Adrenal gland (tissue), 5 donors: Measurements from ENCODE around the gene PRKCE.

Experiments
- POLR2A ChIP-seq, 2 donors: fragments of 450-650 bp; IDR thresholded peaks; one replicate each; pipeline ENCODE4 v1.6.1; 2017; ENCODE audit warnings: antibody characterized with exemption in 2 of 2, mild to moderate bottlenecking in 2 of 2, moderate library complexity in 1 of 2
- TF ChIP-seq, protein P1 (sequence below), 6 experiments: fragments of 450-650 bp in 4 of 6; fragments of 200-600 bp in 2 of 6; sonication (generic) in 1 of 6; IDR thresholded peaks; 1 replicate in 5 of 6; 2 replicates in 1 of 6; pipeline versions ENCODE4 v1.5.1 to v1.8.0; 2016 to 2021; ENCODE audit warnings: antibody characterized with exemption in 6 of 6, mild to moderate bottlenecking in 2 of 6, moderate library complexity in 1 of 6
- donor health status: DM: no; HTN: no; CAD: no.

GRCh38 chr2:45836740-45837139 is 185.3 kb downstream of the PRKCE start:
- TF ChIP-seq, protein P1, sequence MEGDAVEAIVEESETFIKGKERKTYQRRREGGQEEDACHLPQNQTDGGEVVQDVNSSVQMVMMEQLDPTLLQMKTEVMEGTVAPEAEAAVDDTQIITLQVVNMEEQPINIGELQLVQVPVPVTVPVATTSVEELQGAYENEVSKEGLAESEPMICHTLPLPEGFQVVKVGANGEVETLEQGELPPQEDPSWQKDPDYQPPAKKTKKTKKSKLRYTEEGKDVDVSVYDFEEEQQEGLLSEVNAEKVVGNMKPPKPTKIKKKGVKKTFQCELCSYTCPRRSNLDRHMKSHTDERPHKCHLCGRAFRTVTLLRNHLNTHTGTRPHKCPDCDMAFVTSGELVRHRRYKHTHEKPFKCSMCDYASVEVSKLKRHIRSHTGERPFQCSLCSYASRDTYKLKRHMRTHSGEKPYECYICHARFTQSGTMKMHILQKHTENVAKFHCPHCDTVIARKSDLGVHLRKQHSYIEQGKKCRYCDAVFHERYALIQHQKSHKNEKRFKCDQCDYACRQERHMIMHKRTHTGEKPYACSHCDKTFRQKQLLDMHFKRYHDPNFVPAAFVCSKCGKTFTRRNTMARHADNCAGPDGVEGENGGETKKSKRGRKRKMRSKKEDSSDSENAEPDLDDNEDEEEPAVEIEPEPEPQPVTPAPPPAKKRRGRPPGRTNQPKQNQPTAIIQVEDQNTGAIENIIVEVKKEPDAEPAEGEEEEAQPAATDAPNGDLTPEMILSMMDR (IDR thresholded peaks at IDR 0.05) = no peak
- TF ChIP-seq POLR2A (IDR thresholded peaks at IDR 0.05) = no peak
